K562 (cell line): ENCODE results near the gene TFCP2. TPM values are rescaled to one million over a fixed set of nuclear protein-coding genes. Genes with fewer than 3 reads are reported as not detected.

ENCODE experiments used
- CBX1 ChIP-seq: sonication (generic); IDR thresholded peaks from 2 replicates; pipeline ENCODE4 v1.6.1; 2016; ENCODE audit warnings: antibody characterized with exemption, low read depth, mild to moderate bottlenecking
- DIDO1 ChIP-seq: fragments of 450-650 bp; IDR thresholded peaks from 2 replicates; pipeline ENCODE4 v1.6.1; 2016; ENCODE audit warnings: low read depth, missing biosample characterization, missing genetic modification characterization
- FOXK2 ChIP-seq, 2 experiments: fragments of 450-650 bp; IDR thresholded peaks in 1 of 2; conservative IDR thresholded peaks in 1 of 2; 2 replicates each; pipeline ENCODE4 v1.6.1; 2016; ENCODE audit warnings: low read depth in 2 of 2, mild to moderate bottlenecking in 1 of 2
- ILF3 ChIP-seq: fragments of 450-650 bp; IDR thresholded peaks from 2 replicates; pipeline ENCODE4 v1.6.1; 2018; ENCODE audit warnings: antibody characterized with exemption, mild to moderate bottlenecking, moderate library complexity, borderline replicate concordance
- KAT7 ChIP-seq: sonication (generic); formaldehyde crosslinking; IDR thresholded peaks from 2 replicates; pipeline ENCODE4 v1.8.0; 2022; ENCODE audit warnings: missing genetic modification reagents, mild to moderate bottlenecking, borderline replicate concordance
- MECOM ChIP-seq: fragments of 250-450 bp; sonication (Bioruptor Pico); IDR thresholded peaks from 2 replicates; pipeline ENCODE4 v1.8.0; 2022; ENCODE audit warnings: inconsistent platforms
- MTA1 ChIP-seq: fragments of 450-650 bp; IDR thresholded peaks from 2 replicates; pipeline ENCODE4 v1.6.1; 2017; ENCODE audit warnings: borderline replicate concordance
- MTF1 ChIP-seq: fragments of 250-450 bp; sonication (Bioruptor Pico); IDR thresholded peaks from 2 replicates; pipeline ENCODE4 v1.9.0; 2021; ENCODE audit warnings: moderate library complexity, mild to moderate bottlenecking, inconsistent platforms, borderline replicate concordance
- NBN ChIP-seq: fragments of 450-650 bp; IDR thresholded peaks from 2 replicates; pipeline ENCODE4 v1.6.1; 2016; ENCODE audit warnings: low read depth, mild to moderate bottlenecking
- NCOA1 ChIP-seq: fragments of 450-650 bp; IDR thresholded peaks from 2 replicates; pipeline ENCODE4 v1.6.1; 2016; ENCODE audit warnings: low read depth
- NCOA6 ChIP-seq: fragments of 450-650 bp; IDR thresholded peaks from 2 replicates; pipeline ENCODE4 v1.6.1; 2017; ENCODE audit warnings: mild to moderate bottlenecking
- NR1H2 ChIP-seq: sonication (generic); formaldehyde crosslinking; IDR thresholded peaks from 2 replicates; pipeline ENCODE4 v1.4.0; 2020; ENCODE audit warnings: mild to moderate bottlenecking, missing genetic modification reagents
- PYGO2 ChIP-seq: fragments of 450-650 bp; IDR thresholded peaks from 2 replicates; pipeline ENCODE4 v1.6.1; 2016; ENCODE audit warnings: mild to moderate bottlenecking, missing genetic modification characterization, moderate library complexity, missing compliant biosample characterization
- ZNF57 ChIP-seq: fragments of 450-650 bp; formaldehyde crosslinking; IDR thresholded peaks from 2 replicates; pipeline ENCODE4 v1.4.0; 2020; ENCODE audit warnings: mild to moderate bottlenecking, moderate library complexity
- polyA plus RNA-seq, 8 experiments: library from polyadenylated mRNA; depleted of rRNA in 4 of 8; stranded (reverse) in 5 of 8; unstranded in 3 of 8; fragments of >200 nt; fragmentation: Nextera tagmentation in 2 of 8; fragmentation: Illumina TruSeq in 1 of 8; extraction: Ambion mirVana in 2 of 8; extraction: Trizol in 1 of 8; gene quantifications; 2 replicates each; pipeline versions ENCODE4 v1.2.1 to v1.2.3, GENCODE V29; 2011 to 2014; ENCODE audit warnings: inconsistent platforms in 1 of 8, missing spikeins in 1 of 8
- total RNA-seq, 7 experiments: library from RNA; depleted of rRNA in 6 of 7; stranded (reverse); fragments of >200 nt in 6 of 7; fragmentation: Illumina TruSeq in 2 of 7; extraction: Trizol in 2 of 7; gene quantifications; 2 replicates each; pipeline versions ENCODE4 v1.2.1 to v1.2.3, GENCODE V29; 2011 to 2021; ENCODE audit warnings: low replicate concordance in 1 of 7
- TF ChIP-seq, protein P1 (sequence below): fragments of 450-650 bp; IDR thresholded peaks from 2 replicates; pipeline ENCODE4 v1.6.1; 2016; ENCODE audit warnings: mild to moderate bottlenecking, moderate library complexity
- TF ChIP-seq, protein P2 (sequence below): fragments of 250-450 bp; sonication (Bioruptor Pico); IDR thresholded peaks from 2 replicates; pipeline ENCODE4 v1.8.0; 2021; ENCODE audit warnings: moderate library complexity, mild to moderate bottlenecking, inconsistent platforms

TFCP2 gene
- total and polyA plus RNA-seq, 9 of the 15 experiments (the other 6 are each of a cell fraction or from before 2014, with no cell fraction given) = 8.0 to 38.9 (median 19.3) TPM

DNA sequence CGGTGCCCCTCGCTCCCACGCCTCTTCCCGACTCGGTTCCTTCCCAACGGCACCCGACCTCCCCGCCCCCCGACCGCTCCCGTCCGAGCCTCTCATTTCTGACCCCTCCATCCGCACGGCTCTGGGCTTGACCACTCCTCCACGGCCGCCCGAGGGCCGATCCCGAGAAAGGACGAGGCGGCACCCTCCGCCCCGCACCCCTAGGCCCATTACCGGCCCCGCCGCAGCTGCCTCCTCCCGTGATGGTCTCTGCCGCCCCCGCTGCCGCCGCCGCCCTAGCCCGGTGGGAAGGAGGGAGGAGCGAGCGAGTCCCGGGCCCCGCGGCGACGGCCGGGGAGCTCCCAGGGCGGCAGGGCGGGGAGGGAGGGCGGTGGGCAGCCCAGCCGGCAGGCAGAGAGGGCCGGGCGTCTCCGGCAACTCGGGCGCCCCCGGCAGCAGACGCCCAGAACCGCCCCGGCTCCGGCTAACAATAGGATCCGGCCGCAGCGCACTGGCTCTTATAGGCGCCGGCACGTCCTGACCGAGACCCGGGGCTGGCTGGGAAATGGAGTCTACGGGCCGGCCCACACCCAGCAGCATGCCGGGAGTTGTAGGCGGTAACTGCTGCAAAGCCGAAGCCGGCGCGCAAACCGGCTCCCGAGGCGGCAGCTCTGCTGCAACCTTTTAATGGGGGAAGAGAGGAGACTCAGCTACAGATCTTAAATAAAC lies 89.7 kb downstream of the TFCP2 start, which contains the start of gene CSRNP2 (continued):
- no peak for TF ChIP-seq MECOM (CRISPR knock-in tag)
- TF ChIP-seq NR1H2 (CRISPR knock-in tag) = no peak
- TF ChIP-seq FOXK2 (conservative IDR thresholded peaks at IDR 0.05 in 1 of 2, IDR thresholded peaks at IDR 0.05 in 1 of 2; ENCODE audit: low read depth in 2 of 2) = no peak
- no peak for TF ChIP-seq PYGO2 (tag)
- TF ChIP-seq MTA1 = no peak
- no peak for TF ChIP-seq MTF1 (CRISPR knock-in tag)
- TF ChIP-seq ILF3 = peak; percentile 84; the same call in 1 of the 2 replicates
- no peak for TF ChIP-seq NCOA6
- peak; percentile 86; the same call in 1 of the 2 replicates for TF ChIP-seq CBX1
- no peak for TF ChIP-seq ZNF57 (CRISPR knock-in tag)
- TF ChIP-seq NBN = no peak
- TF ChIP-seq, protein P1, sequence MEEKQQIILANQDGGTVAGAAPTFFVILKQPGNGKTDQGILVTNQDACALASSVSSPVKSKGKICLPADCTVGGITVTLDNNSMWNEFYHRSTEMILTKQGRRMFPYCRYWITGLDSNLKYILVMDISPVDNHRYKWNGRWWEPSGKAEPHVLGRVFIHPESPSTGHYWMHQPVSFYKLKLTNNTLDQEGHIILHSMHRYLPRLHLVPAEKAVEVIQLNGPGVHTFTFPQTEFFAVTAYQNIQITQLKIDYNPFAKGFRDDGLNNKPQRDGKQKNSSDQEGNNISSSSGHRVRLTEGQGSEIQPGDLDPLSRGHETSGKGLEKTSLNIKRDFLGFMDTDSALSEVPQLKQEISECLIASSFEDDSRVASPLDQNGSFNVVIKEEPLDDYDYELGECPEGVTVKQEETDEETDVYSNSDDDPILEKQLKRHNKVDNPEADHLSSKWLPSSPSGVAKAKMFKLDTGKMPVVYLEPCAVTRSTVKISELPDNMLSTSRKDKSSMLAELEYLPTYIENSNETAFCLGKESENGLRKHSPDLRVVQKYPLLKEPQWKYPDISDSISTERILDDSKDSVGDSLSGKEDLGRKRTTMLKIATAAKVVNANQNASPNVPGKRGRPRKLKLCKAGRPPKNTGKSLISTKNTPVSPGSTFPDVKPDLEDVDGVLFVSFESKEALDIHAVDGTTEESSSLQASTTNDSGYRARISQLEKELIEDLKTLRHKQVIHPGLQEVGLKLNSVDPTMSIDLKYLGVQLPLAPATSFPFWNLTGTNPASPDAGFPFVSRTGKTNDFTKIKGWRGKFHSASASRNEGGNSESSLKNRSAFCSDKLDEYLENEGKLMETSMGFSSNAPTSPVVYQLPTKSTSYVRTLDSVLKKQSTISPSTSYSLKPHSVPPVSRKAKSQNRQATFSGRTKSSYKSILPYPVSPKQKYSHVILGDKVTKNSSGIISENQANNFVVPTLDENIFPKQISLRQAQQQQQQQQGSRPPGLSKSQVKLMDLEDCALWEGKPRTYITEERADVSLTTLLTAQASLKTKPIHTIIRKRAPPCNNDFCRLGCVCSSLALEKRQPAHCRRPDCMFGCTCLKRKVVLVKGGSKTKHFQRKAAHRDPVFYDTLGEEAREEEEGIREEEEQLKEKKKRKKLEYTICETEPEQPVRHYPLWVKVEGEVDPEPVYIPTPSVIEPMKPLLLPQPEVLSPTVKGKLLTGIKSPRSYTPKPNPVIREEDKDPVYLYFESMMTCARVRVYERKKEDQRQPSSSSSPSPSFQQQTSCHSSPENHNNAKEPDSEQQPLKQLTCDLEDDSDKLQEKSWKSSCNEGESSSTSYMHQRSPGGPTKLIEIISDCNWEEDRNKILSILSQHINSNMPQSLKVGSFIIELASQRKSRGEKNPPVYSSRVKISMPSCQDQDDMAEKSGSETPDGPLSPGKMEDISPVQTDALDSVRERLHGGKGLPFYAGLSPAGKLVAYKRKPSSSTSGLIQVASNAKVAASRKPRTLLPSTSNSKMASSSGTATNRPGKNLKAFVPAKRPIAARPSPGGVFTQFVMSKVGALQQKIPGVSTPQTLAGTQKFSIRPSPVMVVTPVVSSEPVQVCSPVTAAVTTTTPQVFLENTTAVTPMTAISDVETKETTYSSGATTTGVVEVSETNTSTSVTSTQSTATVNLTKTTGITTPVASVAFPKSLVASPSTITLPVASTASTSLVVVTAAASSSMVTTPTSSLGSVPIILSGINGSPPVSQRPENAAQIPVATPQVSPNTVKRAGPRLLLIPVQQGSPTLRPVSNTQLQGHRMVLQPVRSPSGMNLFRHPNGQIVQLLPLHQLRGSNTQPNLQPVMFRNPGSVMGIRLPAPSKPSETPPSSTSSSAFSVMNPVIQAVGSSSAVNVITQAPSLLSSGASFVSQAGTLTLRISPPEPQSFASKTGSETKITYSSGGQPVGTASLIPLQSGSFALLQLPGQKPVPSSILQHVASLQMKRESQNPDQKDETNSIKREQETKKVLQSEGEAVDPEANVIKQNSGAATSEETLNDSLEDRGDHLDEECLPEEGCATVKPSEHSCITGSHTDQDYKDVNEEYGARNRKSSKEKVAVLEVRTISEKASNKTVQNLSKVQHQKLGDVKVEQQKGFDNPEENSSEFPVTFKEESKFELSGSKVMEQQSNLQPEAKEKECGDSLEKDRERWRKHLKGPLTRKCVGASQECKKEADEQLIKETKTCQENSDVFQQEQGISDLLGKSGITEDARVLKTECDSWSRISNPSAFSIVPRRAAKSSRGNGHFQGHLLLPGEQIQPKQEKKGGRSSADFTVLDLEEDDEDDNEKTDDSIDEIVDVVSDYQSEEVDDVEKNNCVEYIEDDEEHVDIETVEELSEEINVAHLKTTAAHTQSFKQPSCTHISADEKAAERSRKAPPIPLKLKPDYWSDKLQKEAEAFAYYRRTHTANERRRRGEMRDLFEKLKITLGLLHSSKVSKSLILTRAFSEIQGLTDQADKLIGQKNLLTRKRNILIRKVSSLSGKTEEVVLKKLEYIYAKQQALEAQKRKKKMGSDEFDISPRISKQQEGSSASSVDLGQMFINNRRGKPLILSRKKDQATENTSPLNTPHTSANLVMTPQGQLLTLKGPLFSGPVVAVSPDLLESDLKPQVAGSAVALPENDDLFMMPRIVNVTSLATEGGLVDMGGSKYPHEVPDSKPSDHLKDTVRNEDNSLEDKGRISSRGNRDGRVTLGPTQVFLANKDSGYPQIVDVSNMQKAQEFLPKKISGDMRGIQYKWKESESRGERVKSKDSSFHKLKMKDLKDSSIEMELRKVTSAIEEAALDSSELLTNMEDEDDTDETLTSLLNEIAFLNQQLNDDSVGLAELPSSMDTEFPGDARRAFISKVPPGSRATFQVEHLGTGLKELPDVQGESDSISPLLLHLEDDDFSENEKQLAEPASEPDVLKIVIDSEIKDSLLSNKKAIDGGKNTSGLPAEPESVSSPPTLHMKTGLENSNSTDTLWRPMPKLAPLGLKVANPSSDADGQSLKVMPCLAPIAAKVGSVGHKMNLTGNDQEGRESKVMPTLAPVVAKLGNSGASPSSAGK = no peak; the same call in 1 of the 2 replicates
- TF ChIP-seq KAT7 (CRISPR knock-in tag) = peak; percentile 93
- TF ChIP-seq DIDO1 = no peak
- TF ChIP-seq, protein P2, sequence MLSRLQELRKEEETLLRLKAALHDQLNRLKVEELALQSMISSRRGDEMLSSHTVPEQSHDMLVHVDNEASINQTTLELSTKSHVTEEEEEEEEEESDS (CRISPR knock-in tag) = no peak
- TF ChIP-seq NCOA1 = no peak
